Measurements from ENCODE around the gene TBC1D10A.

The TBC1D10A gene

DNA sequence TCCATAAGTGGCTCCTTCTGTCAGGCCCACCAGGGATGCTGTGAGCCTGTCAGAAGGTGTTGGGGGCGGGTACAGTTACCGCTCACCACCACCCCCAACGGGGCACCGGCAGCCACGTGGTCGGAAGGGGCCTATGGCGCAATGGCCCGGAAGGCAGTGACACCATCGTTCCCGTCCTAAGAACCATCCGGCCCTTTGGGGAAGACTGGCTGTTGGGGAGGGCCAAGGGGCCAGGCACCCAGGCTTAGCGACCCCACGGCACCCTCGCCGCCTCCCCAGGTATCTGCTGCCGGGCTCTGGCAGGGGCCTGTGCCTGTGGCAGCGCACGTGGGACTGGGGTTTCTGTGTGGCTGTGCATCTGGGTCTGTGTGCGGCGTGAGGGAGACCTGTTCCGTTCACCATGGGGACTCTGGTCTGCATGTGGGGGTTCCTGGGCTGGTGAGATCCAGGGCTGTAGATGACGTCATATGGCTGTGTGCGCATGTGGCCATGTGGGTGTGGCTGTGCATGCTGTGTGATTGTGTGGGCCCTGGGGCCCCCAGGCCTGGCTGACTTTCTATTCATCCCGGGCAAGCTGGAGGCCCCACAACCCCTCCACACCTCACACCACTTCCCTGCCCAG lies 60.8 kb downstream of the TBC1D10A start:
- DNase-seq (ENCODE audit: low spot score) = no peak

DNA sequence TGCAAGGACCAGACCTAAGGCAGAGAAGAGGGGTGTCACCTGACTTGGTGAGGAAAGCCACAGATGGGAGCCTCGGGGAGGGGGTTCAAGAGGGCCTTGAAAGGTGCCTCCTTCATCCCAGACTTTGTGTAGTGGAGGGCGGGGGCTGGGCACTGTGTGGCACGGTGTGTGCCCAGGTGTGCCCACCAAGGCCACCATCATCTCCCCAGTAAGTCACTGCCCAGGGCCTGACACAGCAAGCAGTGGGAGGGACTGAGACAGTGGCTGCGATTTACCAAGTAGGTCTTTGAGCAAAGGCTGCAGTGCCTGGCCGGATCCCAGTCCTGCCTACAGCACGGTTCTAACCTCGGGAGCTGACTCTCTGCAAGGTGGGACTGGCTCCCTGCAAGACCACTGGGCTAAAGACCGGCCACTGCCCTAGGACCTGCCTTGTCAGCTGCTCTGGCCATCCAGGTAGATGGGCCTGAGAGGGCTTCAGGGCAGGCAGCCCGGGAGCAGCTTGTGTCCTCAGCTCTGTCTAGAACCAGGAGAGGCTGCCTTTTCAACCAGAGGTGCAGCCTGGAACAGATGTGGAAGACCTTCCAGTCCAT lies 61.5 kb downstream of the TBC1D10A start:
- DNase-seq (ENCODE audit: low spot score) = no peak

DNA sequence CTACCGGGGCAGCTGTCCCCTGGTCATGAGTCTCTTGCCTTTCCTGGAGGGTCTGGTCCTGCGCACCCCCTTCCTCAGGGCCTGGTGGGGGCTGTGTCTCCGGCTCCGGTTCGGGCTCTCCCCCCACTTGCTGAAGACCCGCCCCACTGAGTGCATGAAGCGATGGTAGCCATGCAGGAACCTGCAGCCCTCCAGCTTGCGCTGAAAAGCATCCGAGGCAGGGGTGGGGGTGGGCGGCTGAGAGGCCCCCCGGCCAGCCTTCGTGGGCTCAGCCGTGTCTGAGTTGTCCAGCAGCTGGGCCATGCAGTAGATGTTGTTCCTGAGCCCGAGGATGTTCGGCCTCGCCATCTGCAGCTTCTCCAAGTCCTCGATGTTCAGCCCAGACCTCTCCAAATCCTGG lies 62.9 kb downstream of the TBC1D10A start:
- no peak for DNase-seq (ENCODE audit: low spot score)

DNA sequence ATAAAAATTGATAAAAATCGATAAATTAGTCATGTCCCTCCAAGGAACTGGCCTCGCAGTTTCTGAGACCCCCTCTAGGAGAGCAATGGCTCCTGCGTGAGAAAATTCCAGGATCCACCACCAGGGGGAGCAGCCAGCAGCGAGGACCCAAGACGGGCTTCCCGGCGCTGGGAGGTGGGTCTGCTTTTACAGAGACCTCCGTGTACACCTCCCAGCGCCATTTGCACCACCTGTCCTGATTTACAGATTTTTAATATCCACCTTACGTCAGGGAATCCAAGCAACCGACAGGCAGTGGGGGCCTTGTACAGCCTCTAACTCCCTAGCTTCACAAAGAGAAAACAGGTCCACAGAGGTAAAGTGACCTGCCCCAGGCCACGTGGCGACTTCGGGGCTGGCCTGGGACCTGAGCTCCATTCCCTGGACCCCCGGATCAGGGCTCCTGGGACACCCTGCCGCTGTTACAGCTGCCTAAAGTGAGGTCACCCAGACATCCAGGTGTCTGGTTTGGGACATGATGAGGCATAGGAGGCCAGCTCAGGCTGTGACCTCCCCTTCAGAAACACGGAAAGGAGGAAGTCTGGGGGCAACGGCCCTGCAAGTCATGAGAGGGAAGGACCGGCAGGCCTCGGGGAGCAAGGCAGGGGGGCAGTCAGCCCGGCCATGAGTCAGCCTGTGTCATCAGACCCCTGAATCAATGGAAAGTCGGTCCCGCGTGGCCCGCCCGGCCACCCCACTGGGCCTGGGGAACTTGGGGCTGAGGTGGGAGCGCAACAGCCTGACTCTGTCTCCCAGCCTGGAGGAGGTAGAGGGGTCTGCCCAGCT lies 63.6 kb downstream of the TBC1D10A start:
- DNase-seq (ENCODE audit: low spot score) = peak; percentile 86

DNA sequence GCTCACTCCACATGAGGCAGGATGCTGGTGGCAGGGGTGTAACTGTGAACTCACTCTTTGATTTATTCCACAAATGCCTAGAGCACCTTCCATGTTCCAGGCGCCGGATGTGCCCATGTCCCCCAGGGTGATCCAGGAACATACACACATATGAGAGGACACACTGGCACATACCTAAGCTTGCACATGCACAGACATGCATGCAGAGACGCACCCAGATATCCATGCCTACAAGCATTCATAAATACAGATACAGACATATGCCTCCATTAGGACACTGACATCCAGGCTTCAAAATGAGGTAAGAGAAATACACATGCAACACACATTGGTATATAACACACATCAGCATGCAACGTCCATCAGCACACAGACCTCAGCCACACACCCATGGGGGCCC lies 64.6 kb downstream of the TBC1D10A start:
- DNase-seq (ENCODE audit: low spot score) = no peak

DNA sequence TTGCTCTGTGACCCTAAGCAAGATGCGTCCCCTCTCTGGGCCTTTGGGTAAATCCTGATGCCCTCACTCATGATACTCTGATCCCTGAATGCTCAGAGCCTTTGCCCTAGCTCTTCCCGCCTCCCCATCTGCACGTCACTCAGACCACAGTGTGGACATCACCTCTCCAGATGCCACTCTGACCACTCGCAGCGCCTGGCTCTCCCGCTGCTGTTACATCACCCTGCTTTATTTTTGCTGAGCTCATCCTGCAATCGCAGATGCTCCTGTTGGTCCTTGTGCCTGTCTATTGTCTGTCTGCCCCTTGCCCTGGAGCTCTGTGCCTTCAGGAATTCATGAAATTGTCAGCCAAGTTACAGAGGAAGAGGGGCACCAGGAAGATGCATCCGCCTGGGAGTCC lies 65.6 kb downstream of the TBC1D10A start:
- no peak for DNase-seq (ENCODE audit: low spot score)

DNA sequence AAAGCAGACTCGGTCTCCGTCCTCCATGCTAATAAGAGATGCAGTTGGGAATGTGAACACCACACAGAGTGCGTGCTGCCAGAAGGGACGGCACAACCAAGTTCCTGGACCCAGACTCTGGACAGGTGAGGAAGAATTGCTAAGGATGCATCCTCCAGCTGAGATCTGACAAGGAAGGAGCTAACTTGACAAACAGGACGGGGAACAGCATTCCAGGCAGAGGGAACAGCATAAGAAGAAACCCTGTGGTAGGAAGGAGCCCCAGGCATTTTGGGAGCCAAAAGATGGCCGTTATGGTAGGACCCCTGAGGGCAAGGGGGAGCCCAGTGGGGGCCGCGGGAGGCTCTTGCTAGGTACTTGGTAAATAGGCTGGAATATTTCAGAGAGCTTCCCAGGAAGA lies 66.1 kb downstream of the TBC1D10A start:
- no peak for DNase-seq (ENCODE audit: low spot score)

DNA sequence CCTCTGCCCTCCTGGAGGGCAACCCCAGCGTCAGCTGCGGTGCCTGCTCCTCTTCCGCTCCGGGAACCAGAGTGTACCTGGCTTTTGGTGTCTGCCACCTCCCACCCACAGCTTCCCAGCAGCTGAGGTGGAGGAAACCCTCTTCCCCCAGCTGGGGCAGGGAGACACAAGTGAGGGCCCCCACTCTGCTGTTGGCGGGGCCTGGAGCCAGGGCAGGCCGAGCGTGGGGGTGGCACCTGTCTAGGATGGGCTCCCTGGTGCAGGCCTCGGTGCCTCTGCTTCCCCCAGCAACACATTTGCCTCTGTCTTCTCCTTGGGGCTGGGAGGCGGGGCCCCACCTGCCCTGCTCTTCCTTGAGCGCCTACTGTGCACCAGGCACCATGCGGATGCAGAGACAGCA lies 66.5 kb downstream of the TBC1D10A start:
- DNase-seq (ENCODE audit: low spot score) = no peak

DNA sequence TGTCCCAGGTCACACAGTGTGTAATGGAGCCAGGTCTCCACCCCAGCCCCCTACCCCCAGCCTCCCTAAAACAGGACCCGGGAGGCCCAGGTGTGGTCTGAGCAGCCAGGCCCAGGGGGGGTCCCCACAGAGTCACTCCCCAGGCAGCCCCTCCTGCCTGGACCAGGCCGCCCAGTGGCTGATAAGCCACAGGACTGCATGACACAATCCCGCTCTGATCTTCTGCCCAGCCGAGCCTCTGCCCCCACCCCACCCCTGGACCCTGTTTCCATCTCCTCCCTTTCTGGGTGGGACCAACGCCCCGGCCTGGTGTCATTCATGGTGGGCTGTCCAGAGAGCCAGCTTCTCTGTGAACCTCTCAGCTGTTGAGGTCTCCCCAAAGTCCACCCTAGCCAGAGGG lies 72.4 kb downstream of the TBC1D10A start:
- no peak for DNase-seq (ENCODE audit: low spot score)

DNA sequence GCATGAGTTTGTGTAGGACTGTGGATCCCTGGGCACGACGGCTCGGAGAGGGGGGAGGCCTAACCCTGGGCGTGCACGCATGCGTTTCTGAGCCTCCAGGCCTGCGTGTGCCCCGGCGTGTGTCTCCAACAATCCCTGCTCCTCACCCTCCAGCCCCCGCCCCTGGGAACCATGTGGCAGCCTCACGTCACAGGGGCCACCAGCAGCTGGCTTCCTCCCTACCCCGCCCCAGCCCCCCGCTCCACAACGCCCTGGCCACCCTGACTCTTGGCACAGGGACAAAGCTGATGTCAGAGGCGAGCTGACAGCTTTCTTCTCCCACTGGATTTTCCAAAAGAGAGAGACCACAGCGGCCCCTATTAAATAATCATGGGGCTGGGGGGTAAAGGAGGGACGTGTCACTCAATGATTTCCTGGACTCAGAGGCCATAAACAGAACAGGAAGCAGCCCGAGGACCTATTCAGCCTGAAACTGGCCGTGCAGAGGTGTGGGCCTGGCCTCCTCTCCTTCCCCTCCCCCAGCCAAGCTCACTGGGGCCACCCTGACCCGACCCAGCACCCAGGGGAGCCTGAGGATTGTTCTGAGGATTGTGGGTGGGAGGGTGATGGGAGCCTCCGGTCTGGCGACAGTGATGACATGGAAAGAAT lies 73.4 kb downstream of the TBC1D10A start:
- no peak for DNase-seq (ENCODE audit: low spot score)

DNA sequence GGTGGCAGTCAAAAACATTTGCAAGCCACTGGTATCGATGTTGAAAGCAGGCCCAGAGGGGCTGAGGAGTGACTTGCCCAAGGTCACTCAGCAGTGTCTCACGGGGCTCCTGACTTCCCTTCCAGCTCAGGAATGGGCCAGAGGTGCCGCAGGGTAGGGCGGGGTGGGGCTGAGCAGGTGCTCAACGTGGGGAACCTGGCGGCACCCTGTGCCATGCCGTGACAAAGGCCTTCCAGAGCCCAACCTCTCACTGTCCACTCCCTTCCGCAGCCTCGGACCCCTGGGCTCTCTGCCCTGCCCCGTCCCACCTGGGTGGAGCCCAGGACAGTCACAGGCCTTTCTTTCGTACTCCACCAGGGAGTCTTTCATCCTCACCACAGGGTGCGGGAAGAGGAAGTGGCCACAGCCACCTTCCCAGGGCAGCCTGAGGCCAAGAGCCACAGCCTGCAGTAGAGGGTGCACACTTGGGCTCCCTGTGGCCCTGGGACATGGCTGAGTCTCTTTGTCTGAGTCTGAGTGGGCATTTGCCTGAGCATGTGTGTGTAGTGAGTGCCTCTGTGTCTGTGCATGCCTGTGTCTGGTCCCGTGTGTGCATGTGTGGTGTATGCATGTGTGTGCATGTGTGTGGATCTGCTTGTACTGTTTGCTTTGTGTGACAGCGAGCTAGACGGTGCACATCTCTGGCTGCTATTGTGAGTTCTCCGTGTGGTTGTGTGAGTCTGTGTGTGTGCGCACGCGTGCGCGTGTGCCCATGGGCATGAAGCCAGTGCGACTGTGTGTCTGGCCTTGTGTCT lies 74.1 kb downstream of the TBC1D10A start:
- DNase-seq (ENCODE audit: low spot score) = no peak

DNA sequence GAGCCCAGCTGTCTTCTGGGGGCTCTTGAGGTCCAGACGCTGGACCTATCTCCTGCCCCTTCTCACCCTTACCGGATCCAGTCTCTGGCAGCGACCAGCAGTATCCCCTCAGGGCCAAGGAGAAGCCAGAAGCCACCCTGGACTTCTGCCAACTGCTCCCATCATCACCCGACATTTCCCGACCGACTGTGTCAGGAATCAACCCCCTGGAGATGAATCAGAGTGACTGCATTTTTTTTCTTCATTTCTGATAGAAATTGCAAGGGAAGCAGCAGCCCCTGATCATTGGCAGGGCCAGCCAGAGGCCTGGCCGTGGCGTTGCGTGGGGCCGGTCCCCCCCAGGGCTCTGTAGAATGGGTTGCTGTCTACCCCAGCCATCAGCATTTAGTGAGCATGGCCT lies 75.0 kb downstream of the TBC1D10A start:
- DNase-seq (ENCODE audit: low spot score) = no peak

DNA sequence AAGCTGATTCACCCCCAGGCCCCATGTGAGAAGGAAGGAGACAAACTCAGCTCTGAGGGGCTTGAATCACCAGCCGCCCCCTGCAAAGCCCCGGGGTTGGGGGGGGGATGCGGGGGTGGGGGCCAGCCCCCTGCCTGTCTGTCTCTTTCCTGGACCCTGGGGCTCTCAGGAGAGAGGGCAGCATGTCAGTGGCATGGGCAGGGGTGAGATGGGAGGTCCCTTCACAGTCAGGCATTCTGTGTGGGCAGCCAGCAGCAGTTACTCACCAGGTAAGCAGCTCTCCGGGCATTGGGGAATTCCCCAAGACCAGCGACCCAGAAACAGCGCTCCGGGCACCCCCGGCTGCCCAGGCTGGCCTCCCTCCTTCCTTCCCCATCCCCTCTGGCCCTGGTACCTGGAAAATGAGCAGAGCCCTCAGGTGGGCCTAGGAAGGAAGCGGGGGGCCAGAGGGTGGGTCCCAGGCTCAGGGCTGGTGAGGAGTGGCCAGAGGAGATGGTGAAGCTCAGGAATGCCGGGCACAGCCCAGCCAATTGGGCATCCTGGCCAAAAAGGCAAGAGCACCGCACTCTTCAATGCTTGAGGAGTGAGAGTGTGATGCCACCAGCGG lies 76.0 kb downstream of the TBC1D10A start:
- DNase-seq (ENCODE audit: low spot score) = no peak

DNA sequence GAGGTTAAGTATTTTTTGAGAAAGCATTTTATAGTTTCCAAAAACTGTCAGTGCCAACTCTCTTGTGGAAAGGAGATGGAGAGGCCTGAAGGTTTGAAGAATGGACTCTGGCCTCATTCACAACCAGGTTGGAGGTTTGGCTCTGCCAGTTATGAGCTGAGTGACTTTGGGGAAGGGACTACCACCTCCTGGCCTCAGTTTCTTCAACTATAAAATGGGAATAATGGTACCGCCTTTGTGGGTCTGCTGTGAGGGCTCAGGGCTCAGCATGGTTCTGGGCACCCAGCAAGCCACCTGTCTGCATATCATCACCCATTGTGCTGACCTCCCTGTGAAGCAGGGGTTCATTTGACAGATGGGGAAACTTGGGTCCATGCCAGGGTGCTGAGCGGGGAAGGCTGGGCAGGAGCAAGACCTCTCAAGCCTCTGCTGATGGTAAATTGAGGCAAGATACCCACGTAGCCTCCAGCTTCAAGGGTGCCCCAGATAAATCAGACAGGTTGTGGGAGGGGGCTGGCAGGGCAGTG lies 76.6 kb downstream of the TBC1D10A start:
- DNase-seq (ENCODE audit: low spot score) = no peak

DNA sequence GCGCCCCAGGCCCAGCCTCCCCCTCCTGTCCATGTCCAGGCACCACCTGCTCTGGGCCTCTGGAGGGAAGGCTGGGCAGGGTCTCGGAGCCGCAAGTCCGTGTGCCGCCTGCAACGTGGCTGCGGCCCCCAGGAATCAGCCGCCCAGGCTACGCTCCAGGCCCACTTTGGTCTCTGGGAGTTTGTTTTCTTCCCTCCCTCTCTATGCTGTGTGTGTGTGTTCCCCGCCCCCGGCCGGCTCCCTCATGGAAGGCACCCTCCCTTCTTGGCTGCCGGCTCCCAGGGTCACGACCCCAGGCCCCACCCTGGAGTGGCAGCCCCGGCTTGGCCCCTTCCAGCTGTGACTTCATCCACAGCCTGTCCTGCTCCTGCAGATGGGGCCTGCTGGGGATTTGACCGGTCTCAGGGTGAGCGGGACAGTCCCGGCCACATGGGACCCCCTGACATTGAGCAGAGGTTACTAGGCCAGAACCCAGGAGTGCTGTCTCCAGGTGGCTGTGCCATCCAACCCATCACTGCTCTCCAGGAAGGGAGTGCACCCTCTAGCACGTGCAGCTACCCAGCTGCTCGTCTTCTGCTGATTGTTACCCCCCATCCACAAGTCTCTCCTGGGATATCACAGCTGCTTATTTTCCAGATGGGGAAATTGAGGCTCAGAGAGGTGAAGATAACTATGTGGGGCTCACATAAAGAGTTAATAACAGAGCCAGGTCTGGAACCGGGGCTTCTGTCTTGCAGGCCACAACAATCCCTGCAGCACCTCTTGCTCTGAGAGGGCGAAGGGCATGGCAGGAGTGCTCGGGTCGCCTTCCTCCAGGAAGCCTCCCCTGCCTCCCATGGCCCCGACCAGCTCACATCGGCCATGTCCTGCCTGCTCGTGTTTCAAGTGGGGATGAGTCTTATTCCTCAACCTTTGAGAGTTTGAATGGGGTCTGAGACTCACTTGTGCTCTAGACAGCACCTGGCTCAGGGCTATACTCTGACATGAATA lies 77.4 kb downstream of the TBC1D10A start:
- DNase-seq (ENCODE audit: low spot score) = no peak

DNA sequence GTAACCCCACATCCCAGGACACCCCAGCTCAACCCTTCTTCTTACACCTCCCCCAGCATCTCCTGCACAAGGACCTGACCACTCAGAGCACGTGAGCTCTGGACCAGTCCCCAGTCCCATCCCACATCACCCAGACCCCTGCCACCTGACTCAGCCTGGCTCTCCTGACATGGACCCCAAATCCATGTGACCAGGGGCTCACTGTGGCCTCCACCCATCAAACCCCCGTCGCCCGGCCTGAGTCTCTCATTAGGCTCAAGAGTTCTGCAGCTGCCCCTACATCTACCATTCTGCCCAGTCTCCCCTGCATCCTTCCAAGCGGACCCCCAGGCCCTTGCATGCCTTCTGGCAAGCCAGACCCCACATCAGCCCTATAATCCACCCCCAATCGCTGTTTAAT lies 78.3 kb downstream of the TBC1D10A start:
- no peak for DNase-seq (ENCODE audit: low spot score)

DNA sequence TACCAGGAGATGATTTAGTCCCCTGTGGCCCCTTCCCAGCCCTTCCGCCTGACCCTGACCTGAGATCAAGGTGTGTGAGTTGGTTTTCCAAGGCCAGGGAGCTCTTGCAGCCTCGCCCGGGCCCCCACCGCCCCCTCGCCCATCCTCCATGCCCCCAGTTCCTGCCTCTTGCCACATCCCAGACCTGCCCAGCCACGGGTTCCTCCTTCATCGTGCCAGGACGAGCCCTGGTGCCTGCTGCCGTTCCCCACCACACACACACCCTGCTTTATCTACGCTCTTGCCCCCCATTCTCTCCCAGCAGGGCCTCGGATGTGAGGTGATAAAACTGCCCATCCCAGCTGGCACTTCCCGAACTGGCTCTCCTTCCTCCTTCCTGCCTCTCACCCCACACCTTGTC lies 78.8 kb downstream of the TBC1D10A start:
- DNase-seq (ENCODE audit: low spot score) = no peak

DNA sequence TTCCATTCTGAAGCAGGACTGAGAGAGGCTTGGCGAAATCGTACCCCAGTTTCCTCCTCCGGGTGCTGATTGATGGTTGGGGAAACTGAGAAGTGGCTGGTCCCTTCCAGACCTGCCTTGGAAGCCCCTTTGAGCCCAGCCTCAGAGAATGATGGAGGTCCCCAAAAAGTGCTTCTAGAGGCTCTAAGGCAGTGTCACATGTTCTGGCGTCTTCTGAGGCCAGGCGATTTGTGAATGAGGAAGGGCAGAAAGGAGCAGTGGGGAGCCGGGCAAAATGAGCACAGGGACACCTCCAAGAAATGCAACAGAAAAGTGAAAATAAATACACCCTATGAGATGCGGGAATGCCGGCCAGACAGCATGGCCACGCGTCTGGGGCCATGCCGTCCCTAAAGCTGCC lies 79.2 kb downstream of the TBC1D10A start:
- DNase-seq (ENCODE audit: low spot score) = no peak

DNA sequence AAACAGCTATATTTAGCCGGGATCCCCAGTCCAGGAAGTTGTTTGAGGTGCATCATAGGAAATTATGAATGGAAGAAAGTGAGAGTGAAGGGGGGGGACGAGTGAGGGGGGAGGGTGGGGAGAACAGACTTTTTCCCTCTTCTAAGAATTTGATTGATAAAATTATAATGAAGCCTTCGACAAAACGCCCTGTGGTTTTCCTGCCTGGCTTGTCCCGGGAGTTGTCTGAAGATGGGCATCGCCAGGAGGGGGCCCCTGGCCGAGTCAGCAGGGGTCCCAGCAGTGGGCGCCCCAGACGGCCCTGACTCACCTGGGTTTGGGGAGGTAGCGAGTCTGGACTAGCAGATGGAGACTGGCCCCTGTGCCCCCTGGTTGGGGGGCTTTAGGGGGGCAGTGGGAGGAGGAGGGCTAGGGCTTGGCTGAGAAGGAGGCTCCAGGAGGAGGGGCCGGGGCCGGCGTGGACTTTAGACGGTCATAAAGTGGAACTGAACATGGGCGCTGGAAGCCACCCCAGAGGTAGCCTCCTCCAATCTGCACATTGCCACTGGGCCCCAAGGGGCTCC lies 79.8 kb downstream of the TBC1D10A start:
- no peak for DNase-seq (ENCODE audit: low spot score)

Measured in left forelimb (tissue), 1 donor.